Measurements from ENCODE around the gene SNX13. TPM values are rescaled to one million over a fixed set of nuclear protein-coding genes. Genes with fewer than 3 reads are reported as not detected.

The SNX13 gene
- total RNA-seq, 4 donors from 2014 or later = 45.7 to 78.8 (median 67.3) TPM

- WGBS, 2 donors = 89 to 90% methylated on average over 6 of the region's 6 CpGs
- TF ChIP-seq POLR2A (IDR thresholded peaks at IDR 0.05) (no peak), CTCF (IDR thresholded peaks at IDR 0.05) (no peak)
- intact Hi-C loops (cut with DNase I; ENCODE audit: low total_unique reads) = no loop called here
- DNase-seq (ENCODE audit: low spot score in 2 of 2) = no peak
- no peak overlapping the region for H3K4me3 ChIP-seq (ENCODE audit: low read depth, poor library complexity, severe bottlenecking)
These were observed 45.4 kb upstream of the SNX13 start for GRCh38 chr7:17985473-17986239.

- WGBS, 2 donors = 92% methylated on average over 1 of the region's 1 CpG
- no peak overlapping the region for H3K4me3 ChIP-seq (ENCODE audit: low read depth, poor library complexity, severe bottlenecking)
- no peak for DNase-seq (ENCODE audit: low spot score in 2 of 2)
- intact Hi-C loops (cut with DNase I; ENCODE audit: low total_unique reads) = no loop called here
- TF ChIP-seq POLR2A (IDR thresholded peaks at IDR 0.05) (no peak), CTCF (IDR thresholded peaks at IDR 0.05) (no peak)
These were observed 44.0 kb upstream of the SNX13 start for GRCh38 chr7:17984288-17984687.

- DNase-seq (ENCODE audit: low spot score in 2 of 2) = no peak
- no peak for TF ChIP-seq CTCF (IDR thresholded peaks at IDR 0.05)
- no peak for TF ChIP-seq POLR2A (IDR thresholded peaks at IDR 0.05)
- H3K4me3 ChIP-seq (ENCODE audit: low read depth, poor library complexity, severe bottlenecking) = no peak overlapping the region
- 48 to 52% methylated on average over 3 of the region's 3 CpGs for WGBS, 2 donors
- intact Hi-C loops (cut with DNase I; ENCODE audit: low total_unique reads) = no loop called here
These were observed 43.1 kb upstream of the SNX13 start for GRCh38 chr7:17983221-17984062.

GRCh38 chr7:17976952-17977351, 36.7 kb upstream of the SNX13 start:
- H3K4me3 ChIP-seq (ENCODE audit: low read depth, poor library complexity, severe bottlenecking) = no peak overlapping the region
- TF ChIP-seq POLR2A (IDR thresholded peaks at IDR 0.05) = no peak
- TF ChIP-seq CTCF (IDR thresholded peaks at IDR 0.05) = no peak
- no peak for DNase-seq (ENCODE audit: low spot score in 2 of 2)
- intact Hi-C loops (cut with DNase I; ENCODE audit: low total_unique reads) = no loop called here
- 44 to 50% methylated on average over 2 of the region's 2 CpGs for WGBS, 2 donors

GRCh38 chr7:17971411-17971810, 31.1 kb upstream of the SNX13 start:
- DNase-seq (ENCODE audit: low spot score in 2 of 2) = no peak
- WGBS, 2 donors = 48 to 59% methylated on average over 2 of the region's 2 CpGs
- no peak overlapping the region for H3K4me3 ChIP-seq (ENCODE audit: low read depth, poor library complexity, severe bottlenecking)
- no peak for TF ChIP-seq POLR2A (IDR thresholded peaks at IDR 0.05)
- TF ChIP-seq CTCF (IDR thresholded peaks at IDR 0.05) = no peak
- intact Hi-C loops (cut with DNase I; ENCODE audit: low total_unique reads) = no loop called here

Measured in lower leg skin (tissue), 4 donors.